WERI-Rb-1 (cell line): ENCODE measurements around the gene RPL37.

ENCODE experiments used
- DNase-seq: peaks from one replicate; pipeline ENCODE4 v3.0.0-alpha.2; 2020
- H3K27ac ChIP-seq: fragments of 250-450 bp; sonication (Bioruptor Pico); 2 replicates; pipeline ENCODE4 v1.5.1; 2020; ENCODE audit warnings: mild to moderate bottlenecking, moderate library complexity
- H3K27me3 ChIP-seq: fragments of 250-450 bp; sonication (Bioruptor Pico); 2 replicates; pipeline ENCODE4 v1.5.1; 2021; ENCODE audit warnings: mild to moderate bottlenecking, low read depth, moderate library complexity; ENCODE audit not compliant: insufficient read depth, severe bottlenecking
- H3K36me3 ChIP-seq: fragments of 250-450 bp; sonication (Bioruptor Pico); 2 replicates; pipeline ENCODE4 v1.5.1; 2020; ENCODE audit warnings: mild to moderate bottlenecking, moderate library complexity
- H3K4me3 ChIP-seq: 2 replicates; pipeline ENCODE4 v1.5.1; 2011; ENCODE audit warnings: low read depth, mild to moderate bottlenecking, control low read depth, low read length
- H3K9me3 ChIP-seq: fragments of 250-450 bp; sonication (Bioruptor Pico); 2 replicates; pipeline ENCODE4 v1.5.1; 2021; ENCODE audit warnings: mild to moderate bottlenecking, moderate library complexity; ENCODE audit not compliant: severe bottlenecking
- CTCF ChIP-seq: IDR thresholded peaks from 2 replicates; pipeline ENCODE4 v1.5.1; 2011; ENCODE audit warnings: low read depth, mild to moderate bottlenecking, control low read depth, inconsistent platforms, low read length

Gene RPL37

GRCh38 chr5:40853632-40854192 is 18.7 kb upstream of the RPL37 start:
- no peak for DNase-seq
- Histone ChIP-seq H3K27ac (no peak overlapping the region), H3K9me3 (no peaks in the 10 kb centered on the region), H3K36me3 (no peaks in the 10 kb centered on the region), H3K4me3 (no peak overlapping the region), H3K27me3 (no peaks in the 10 kb centered on the region)
- no peak for TF ChIP-seq CTCF

- no peaks in the 10 kb centered on the region for H3K9me3 ChIP-seq
- TF ChIP-seq CTCF = no peak
- H3K36me3 ChIP-seq = no peaks in the 10 kb centered on the region
- DNase-seq = no peak
- no peaks in the 10 kb centered on the region for H3K27me3 ChIP-seq
- no peak overlapping the region for H3K4me3 ChIP-seq
- H3K27ac ChIP-seq = no peak overlapping the region
Measured at GRCh38 chr5:40847525-40847924, 12.5 kb upstream of the RPL37 start.

- Histone ChIP-seq H3K4me3 (no peak overlapping the region), H3K27ac (no peak overlapping the region), H3K9me3 (no peaks in the 10 kb centered on the region), H3K36me3 (no peaks in the 10 kb centered on the region), H3K27me3 (no peaks in the 10 kb centered on the region)
- DNase-seq = no peak
- TF ChIP-seq CTCF = no peak
Measured at GRCh38 chr5:40846371-40846770, 11.3 kb upstream of the RPL37 start.

- Histone ChIP-seq H3K27me3 (no peaks in the 10 kb centered on the region), H3K9me3 (no peaks in the 10 kb centered on the region), H3K4me3 (no peak overlapping the region), H3K36me3 (no peaks in the 10 kb centered on the region), H3K27ac (no peak overlapping the region)
- DNase-seq = no peak
- no peak for TF ChIP-seq CTCF
Measured at GRCh38 chr5:40844565-40844964, 9.5 kb upstream of the RPL37 start.

- no peaks in the 10 kb centered on the region for H3K27me3 ChIP-seq
- DNase-seq = no peak
- H3K4me3 ChIP-seq = no peak overlapping the region
- TF ChIP-seq CTCF = no peak
- H3K36me3 ChIP-seq = no peaks in the 10 kb centered on the region
- no peaks in the 10 kb centered on the region for H3K9me3 ChIP-seq
- H3K27ac ChIP-seq = no peak overlapping the region
Measured at GRCh38 chr5:40842351-40842750, 7.3 kb upstream of the RPL37 start.
